Glutamatergic neuron (in vitro differentiated cells): ENCODE data around the gene OR2G3. TPM values are rescaled to one million over a fixed set of nuclear protein-coding genes. Genes with fewer than 3 reads are reported as not detected.

Experiments used
- DNase-seq: peaks from one replicate; pipeline ENCODE4 v3.0.0; 2022
- H3K27ac Mint-ChIP-seq: one replicate; pipeline ENCODE4 v1.8.0; 2020; ENCODE audit warnings: mild to moderate bottlenecking, mixed read lengths, inconsistent platforms; ENCODE audit not compliant: unreplicated experiment
- H3K27me3 Mint-ChIP-seq: one replicate; pipeline ENCODE4 v1.8.0; 2020; ENCODE audit warnings: mild to moderate bottlenecking, moderate library complexity, mixed read lengths, inconsistent platforms; ENCODE audit not compliant: unreplicated experiment
- H3K36me3 Mint-ChIP-seq: one replicate; pipeline ENCODE4 v1.8.0; 2020; ENCODE audit warnings: mild to moderate bottlenecking, mixed read lengths, inconsistent platforms; ENCODE audit not compliant: unreplicated experiment
- H3K4me1 Mint-ChIP-seq: one replicate; pipeline ENCODE4 v1.8.0; 2020; ENCODE audit warnings: mild to moderate bottlenecking, low read depth, mixed read lengths, inconsistent platforms; ENCODE audit not compliant: unreplicated experiment
- H3K4me3 Mint-ChIP-seq: one replicate; pipeline ENCODE4 v1.8.0; 2020; ENCODE audit warnings: mild to moderate bottlenecking, mixed read lengths, inconsistent platforms; ENCODE audit not compliant: unreplicated experiment
- H3K9me3 Mint-ChIP-seq: one replicate; pipeline ENCODE4 v1.8.0; 2020; ENCODE audit warnings: mild to moderate bottlenecking, moderate library complexity, mixed read lengths, inconsistent platforms; ENCODE audit not compliant: unreplicated experiment
- CTCF ChIP-seq: fragments of 200-600 bp; sonication (generic); IDR thresholded peaks from one replicate; pipeline ENCODE4 v1.5.0; 2021; ENCODE audit not compliant: partially characterized antibody, unreplicated experiment
- total RNA-seq: library from RNA; stranded (reverse); fragmentation: NEBNext Ultra II Directional; extraction: Animal tissue kit (Norgen Biotek cat#: 25700); gene quantifications from one replicate; pipeline ENCODE4 v1.2.1, GENCODE V29; 2021; ENCODE audit not compliant: unreplicated experiment

Gene OR2G3
- total RNA-seq, 1 donor from 2014 or later, result not detected

GRCh38 chr1:247574664-247575063 is 30.7 kb upstream of the OR2G3 start:
- peaks cover 9% of the 10 kb centered on the region for H3K9me3 Mint-ChIP-seq
- no peaks in the 10 kb centered on the region for H3K27me3 Mint-ChIP-seq
- no peaks in the 10 kb centered on the region for H3K4me1 Mint-ChIP-seq
- TF ChIP-seq CTCF, result no peak
- H3K4me3 Mint-ChIP-seq, result no peak overlapping the region
- H3K36me3 Mint-ChIP-seq, result peaks cover 5% of the 10 kb centered on the region
- DNase-seq, result no peak
- H3K27ac Mint-ChIP-seq, result no peak overlapping the region

DNA sequence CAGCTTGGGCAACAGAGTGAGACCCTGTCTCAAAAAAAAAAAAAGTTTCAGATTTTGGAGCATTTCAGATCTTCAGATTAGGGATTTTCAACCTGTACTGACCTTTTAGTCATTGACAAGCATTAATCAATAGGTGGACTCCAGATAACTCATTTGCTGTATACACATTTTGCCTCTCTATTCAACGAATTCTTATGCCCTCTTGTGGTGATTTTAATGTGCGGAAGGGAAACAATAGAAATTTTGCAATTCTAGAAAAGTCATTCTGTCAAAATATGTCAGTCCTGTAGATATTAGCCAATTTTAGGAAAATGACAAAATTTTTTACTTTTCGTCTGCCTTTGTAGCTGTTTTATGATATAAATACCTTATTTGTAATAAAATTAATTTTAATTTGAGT is 28.9 kb upstream of the OR2G3 start:
- no peak overlapping the region for H3K4me3 Mint-ChIP-seq
- H3K4me1 Mint-ChIP-seq, result no peaks in the 10 kb centered on the region

GRCh38 chr1:247578946-247579460 is 26.4 kb upstream of the OR2G3 start:
- no peak overlapping the region for H3K27ac Mint-ChIP-seq

More for the DNA sequence above, 28.9 kb upstream of the OR2G3 start:
- no peaks in the 10 kb centered on the region for H3K27me3 Mint-ChIP-seq
- TF ChIP-seq CTCF, result peak; percentile 45
- no peak for DNase-seq
- no peak overlapping the region for H3K27ac Mint-ChIP-seq
- H3K9me3 Mint-ChIP-seq, result peaks cover 2% of the 10 kb centered on the region
- no peaks in the 10 kb centered on the region for H3K36me3 Mint-ChIP-seq

DNA sequence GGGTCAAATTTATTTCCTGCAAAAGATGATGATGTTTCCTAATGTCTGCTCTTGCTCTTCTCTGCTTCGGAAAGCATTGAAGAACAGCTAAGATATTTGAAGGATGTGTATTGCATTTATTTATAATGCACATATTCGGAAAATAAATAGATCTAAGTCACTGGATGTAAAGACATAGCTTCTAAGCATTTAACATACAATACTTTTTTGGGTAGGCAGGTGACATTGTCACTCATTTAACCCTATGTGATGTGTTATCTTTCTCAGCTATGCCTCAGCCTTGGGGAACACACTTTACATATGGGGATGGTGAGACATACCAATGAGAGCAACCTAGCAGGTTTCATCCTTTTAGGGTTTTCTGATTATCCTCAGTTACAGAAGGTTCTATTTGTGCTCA is 17.3 kb upstream of the OR2G3 start, which contains the start of gene OR2G2:
Gene OR2G2, plus strand, starts transcription at position 301 of the 400 bp plus-strand sequence. Its CDS starts 0 bp downstream, at position 301.
- Mint-ChIP-seq H3K27ac (no peak within 1 kb of the TSS), H3K4me1 (no peaks in the 10 kb centered on the region), H3K36me3 (no peaks in the 10 kb centered on the region), H3K4me3 (no peak within 1 kb of the TSS), H3K9me3 (no peaks in the 10 kb centered on the region), H3K27me3 (peaks cover 3% of the 10 kb centered on the region)
- TF ChIP-seq CTCF, result no peak
- DNase-seq, result no peak

More at GRCh38 chr1:247578946-247579460, 26.4 kb upstream of the OR2G3 start:
- no peaks in the 10 kb centered on the region for H3K27me3 Mint-ChIP-seq
- H3K36me3 Mint-ChIP-seq, result no peaks in the 10 kb centered on the region
- TF ChIP-seq CTCF, result no peak
- no peaks in the 10 kb centered on the region for H3K4me1 Mint-ChIP-seq
- H3K4me3 Mint-ChIP-seq, result no peak overlapping the region
- no peaks in the 10 kb centered on the region for H3K9me3 Mint-ChIP-seq
- DNase-seq, result no peak

- TF ChIP-seq CTCF, result no peak
- H3K27ac Mint-ChIP-seq, result no peak overlapping the region
- H3K36me3 Mint-ChIP-seq, result no peaks in the 10 kb centered on the region
- H3K4me1 Mint-ChIP-seq, result no peaks in the 10 kb centered on the region
- H3K27me3 Mint-ChIP-seq, result peaks cover 2% of the 10 kb centered on the region
- no peak overlapping the region for H3K4me3 Mint-ChIP-seq
- H3K9me3 Mint-ChIP-seq, result peaks cover 2% of the 10 kb centered on the region
- no peak for DNase-seq
Measured at GRCh38 chr1:247613405-247613804, 8.0 kb downstream of the OR2G3 start.
